Stimulated activated CD4-positive, alpha-beta T cell treated with anti-CD3 and anti-CD28 coated beads, Interleukin-1b, Interleukin-23, amount 100 ng/mL, for 24 hours (primary cell): ENCODE measurements around the gene PDZK1IP1.

Source experiments
- DNase-seq, 4 experiments: peaks; one replicate each; pipeline ENCODE4 v3.0.0-alpha.2; 2020; ENCODE audit warnings: low read depth in 4 of 4, low spot score in 1 of 4

PDZK1IP1 gene

DNA sequence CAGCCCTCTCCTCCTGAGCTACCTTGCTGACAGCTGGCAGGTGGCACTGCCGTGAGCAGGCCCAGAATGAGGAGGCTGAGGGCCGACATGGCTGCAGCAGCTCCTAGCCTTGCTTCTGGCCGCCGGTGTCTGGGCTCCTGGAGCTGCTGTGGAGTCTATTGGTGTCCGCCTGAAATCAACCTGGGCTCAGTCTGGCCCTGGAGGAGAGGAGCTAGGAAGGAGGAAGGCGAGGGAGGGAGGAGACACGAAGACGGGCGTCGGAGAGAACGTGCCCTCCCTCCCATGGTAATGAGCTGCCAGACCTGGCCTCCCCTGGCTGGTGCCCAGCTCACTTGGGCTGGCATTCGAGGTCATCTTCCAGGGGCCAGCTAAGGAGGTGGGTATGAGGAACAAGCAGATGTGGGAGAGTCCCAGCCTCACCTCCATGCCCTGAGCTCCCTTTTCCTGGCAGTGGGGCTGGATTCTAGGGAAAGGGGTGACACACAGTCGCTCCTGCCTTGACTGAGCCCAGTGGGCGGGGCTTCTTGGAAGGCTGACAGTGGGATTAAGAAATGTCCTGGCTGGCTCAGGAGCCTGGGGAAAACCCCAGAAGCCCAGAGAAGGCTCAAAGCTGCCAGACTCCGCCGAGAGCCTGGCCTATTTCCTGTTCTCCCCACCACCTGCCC lies at the start of gene PDZK1IP1:
Gene PDZK1IP1 (minus strand): TSS at position 193 of the 665 bp plus-strand sequence. CDS start 104 bp downstream, at position 89.
- DNase-seq: no peak

DNA sequence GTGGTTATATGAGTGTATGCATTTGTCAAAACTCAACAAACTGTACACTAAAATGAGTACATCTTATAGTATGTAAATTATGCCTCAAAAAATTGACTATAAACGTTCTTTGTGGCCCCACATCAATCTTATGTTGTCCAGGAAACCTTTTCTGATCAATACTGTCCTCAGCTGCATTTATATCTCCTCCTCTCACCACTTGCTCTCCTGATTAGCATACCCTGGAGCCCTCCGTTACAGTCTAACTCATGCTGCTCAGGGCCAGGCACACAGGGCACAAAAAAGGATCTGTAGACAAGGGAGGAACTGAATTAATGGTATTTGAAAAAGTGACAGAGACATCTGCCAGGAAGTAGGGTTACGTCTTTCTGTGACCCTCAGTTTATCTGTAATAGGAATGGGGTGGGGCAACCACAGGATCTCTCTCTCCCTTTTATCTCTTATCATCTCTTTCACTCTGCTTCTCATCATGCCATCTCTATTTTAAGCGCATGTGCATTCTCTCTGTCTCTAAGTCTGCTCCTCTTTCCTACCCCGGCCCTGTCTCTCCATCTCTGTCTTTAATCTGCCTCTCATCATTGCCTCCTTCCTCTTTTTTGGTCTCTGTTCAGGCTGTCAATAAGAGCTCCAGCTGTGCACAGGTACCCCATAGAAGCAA lies 49.2 kb upstream of the PDZK1IP1 start:
- DNase-seq: no peak

- no peak for DNase-seq
Observed at GRCh38 chr1:47235806-47236205, 46.0 kb upstream of the PDZK1IP1 start.

DNA sequence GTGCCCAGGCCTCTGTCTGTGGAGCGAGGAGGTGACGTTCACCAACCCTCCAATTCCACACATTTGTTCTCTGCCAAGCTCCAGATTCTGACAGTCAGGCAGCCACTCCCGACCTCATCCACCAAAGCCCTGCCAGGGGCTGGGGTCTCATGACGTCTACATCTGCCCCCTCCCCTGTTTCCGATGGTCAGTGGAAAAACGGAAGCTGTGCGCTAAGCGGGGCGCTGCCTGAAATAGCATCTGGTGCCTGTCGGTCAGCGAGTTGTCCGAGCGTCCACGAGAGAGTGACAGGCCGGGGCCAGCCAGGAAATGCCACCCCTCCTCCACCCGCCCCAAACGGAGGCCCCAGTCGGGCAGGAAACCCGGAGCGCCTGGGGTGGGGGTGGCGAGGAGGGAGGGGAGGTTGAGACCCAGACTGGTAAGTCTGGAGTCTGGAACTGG lies 45.4 kb upstream of the PDZK1IP1 start:
- no peak for DNase-seq

DNA sequence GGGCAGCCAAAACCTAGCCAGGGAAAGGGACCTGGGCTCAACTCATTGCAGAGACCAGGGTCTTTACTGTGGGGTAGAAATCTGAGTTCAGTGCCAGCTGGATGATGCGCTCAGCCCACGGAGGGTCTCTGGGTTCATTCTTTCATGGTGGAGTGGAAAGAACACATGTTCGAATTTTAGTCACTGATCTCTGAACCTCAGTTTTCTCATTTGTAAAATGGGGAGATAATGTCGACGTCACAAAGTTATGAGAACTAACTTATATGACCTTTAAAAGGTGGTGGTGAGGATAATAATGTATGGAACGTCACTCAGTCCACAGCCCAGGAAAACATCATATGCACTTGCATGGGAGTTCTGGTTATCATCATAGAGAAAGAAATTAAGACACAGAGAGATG lies 43.4 kb upstream of the PDZK1IP1 start:
- no peak for DNase-seq

GRCh38 chr1:47232187-47232874 lies 42.5 kb upstream of the PDZK1IP1 start, which contains the start of gene TAL1:
TAL1 (minus strand) TSS chr1:47232225; CDS start chr1:47225888, 6,337 bp downstream.
- DNase-seq: no peak

- DNase-seq: no peak
Observed at GRCh38 chr1:47231301-47232186, 41.7 kb upstream of the PDZK1IP1 start.

GRCh38 chr1:47230692-47231300 lies 41.0 kb upstream of the PDZK1IP1 start:
- DNase-seq: no peak

- DNase-seq: no peak
Observed at GRCh38 chr1:47229886-47230691, 40.3 kb upstream of the PDZK1IP1 start.

DNA sequence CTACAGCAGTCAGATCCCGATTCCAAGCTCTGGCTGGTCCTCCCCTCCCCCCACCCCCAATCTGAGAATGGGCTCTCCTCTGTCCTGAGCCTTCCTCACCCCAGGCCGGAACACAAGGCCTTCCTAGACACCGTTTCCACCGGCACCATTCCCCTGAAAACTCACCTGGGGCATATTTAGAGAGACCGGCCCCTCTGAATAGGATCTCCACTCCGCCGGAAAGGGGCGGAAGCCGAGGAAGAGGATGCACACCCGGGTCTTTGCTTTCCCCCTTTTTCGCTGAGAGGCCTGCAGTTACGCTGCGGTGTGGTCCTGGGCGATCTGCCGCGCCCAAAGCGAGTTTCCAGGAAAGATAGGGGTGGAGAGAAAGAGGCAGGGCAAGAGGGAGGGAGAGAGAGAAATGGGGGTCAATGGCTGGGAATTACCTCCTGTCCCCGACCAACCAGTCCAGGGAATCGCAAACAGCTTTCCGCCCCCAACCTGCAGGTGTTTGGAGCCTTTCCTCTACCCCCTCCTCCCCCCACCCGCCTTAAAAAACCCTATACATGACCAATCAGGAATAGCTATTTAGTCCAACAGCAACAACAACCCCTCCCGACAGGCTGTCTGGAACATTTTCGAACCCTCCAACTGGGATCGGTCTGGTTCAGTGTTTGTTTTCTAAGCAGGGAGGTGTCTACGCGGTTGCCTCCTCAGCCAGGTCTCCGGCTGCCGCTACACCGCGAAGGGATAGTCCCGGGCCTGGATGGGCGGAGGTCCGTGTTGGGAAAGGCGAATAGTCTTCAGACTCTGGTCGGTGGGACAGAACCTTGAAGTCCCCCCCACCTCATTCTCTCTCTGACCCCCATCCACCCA lies 39.4 kb upstream of the PDZK1IP1 start:
- no peak for DNase-seq

DNA sequence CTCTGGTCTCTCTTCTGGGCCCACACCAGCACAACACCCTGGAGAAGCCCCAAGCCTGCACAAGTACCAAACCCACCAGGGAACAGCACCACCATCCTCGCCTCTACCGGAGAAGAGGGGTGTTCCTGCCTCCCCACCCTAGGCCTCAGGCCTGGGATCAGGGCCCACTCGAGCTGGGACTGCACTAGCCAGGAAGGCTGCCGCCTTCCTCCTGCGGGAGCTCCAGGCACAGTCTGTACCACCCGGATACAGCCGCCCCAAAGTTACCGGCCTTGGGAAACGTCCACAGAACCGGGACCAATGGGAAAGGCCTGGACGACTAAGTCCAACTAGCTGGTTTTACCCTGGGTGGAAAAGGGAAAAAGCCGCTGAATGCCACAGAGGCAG lies 38.8 kb upstream of the PDZK1IP1 start:
- DNase-seq: no peak

GRCh38 chr1:47227341-47228232 lies 37.8 kb upstream of the PDZK1IP1 start:
- DNase-seq: no peak

DNA sequence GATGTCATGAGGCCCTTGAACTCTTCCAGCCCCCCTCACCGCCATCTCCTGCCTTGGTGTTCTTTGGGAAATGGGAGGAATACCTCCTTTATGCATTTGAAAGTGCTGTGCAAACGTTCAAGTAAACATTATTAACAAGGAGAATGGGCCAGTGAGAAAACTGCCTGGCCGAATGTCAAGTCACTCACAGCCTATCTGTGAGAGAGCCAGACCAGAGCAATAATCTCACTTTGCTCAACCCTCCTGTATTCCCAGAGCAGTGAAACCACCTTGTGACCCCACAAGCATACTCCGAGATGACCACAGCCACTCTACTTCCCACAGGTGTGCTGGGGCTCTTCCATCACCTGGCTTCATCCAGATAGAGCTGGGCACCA lies 37.0 kb upstream of the PDZK1IP1 start:
- DNase-seq: no peak

DNA sequence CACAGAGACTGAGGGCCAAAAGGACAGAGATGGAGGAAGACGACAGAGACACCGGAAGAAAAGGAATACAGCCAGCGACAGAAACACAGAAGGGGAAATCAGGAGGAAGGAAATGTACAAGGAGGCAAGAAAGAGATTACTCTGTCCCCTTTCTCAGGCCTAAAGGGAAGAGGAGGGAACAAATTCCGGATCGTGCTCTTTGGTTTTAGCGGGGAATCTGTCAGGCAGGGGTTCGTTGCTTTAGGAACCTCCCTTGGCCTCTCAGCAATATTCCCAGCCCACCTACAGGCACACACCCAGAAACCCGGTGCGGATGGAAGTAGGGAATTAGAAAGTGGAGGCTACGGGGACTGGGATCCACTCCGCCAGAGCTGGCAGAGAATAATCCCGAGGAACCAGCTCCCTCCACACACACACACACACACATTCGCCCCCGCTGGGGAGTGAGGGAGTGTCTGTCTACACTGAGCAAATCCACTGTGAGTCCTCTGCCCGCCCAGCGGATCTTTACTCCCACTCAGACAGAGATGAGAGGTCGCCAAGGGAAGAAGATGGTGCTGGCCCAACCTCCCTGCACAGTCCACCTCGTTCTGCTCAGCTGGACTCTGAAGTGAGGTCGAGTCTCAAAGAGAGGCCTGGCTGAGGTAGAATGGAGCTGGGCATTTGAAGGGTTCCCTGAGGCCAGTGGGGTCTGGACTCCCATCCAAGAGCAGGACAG lies 36.4 kb upstream of the PDZK1IP1 start:
- no peak for DNase-seq

DNA sequence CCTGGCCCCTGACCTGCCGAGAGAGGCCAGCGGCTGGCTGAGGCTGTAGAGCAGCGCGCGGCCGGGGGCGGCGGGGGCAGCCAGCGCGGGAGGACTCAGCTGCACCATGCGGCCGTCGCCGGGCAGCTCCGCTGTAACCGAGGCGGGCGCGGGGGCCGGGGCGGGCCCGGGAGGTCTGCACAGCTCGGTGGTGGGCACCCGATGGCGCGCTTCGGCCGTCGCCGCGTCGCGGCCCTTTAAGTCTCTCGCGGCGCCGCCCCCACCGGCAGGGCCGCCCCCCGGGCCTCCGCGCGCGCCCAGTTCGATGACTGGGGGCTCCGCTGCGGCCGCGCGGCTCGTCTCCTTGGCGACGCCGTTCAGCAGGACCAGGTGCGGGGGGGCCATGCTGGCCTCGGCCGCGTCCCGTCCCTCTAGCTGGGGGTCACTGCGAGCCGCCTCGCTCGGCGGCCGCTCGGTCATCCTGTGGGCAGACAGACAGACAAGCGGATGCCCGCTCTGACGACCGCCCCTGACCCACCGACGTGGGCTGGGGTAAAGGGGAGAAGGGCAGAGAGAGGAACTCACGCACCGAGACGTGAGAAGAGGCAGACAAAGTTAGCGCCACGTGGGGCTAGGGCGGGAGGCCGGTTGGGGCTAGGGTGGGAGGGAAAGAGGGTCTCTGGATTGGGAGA lies 35.7 kb upstream of the PDZK1IP1 start:
- no peak for DNase-seq

- no peak for DNase-seq
Observed at GRCh38 chr1:47224676-47225399, 35.0 kb upstream of the PDZK1IP1 start.
